Body of pancreas (tissue), 4 donors: ENCODE data around the gene R3HDM2.

Experiments
- CTCF ChIP-seq, 7 experiments: fragments of 450-650 bp in 4 of 7; fragments of 200-600 bp in 3 of 7; sonication (generic) in 3 of 7; IDR thresholded peaks; one replicate each; pipeline ENCODE4 v1.5.1; 2016 to 2019; ENCODE audit warnings: antibody characterized with exemption in 7 of 7
- POLR2A ChIP-seq, 3 donors: fragments of 450-650 bp; IDR thresholded peaks; one replicate each; pipeline ENCODE4 v1.6.1; 2016; ENCODE audit warnings: antibody characterized with exemption in 3 of 3, mild to moderate bottlenecking in 2 of 3

GRCh38 chr12:57205931-57206330 is 224.9 kb downstream of the R3HDM2 start:
- TF ChIP-seq POLR2A (IDR thresholded peaks at IDR 0.05) (no peak), CTCF (IDR thresholded peaks at IDR 0.05) (no peak)
